Endothelial cell of umbilical vein (primary cell): ENCODE measurements around the gene ARHGAP28.

Experiments
- EZH2 ChIP-seq: IDR thresholded peaks from 2 replicates; pipeline ENCODE4 v1.6.1; 2012; ENCODE audit warnings: borderline replicate concordance, low read depth, mild to moderate bottlenecking, moderate library complexity, low read length, inconsistent platforms; ENCODE audit not compliant: severe bottlenecking
- FOS ChIP-seq: IDR thresholded peaks from 2 replicates; pipeline ENCODE4 v1.6.1; 2011; ENCODE audit warnings: mild to moderate bottlenecking, low read length, moderate library complexity, borderline replicate concordance; ENCODE audit not compliant: insufficient read depth
- MYC ChIP-seq: IDR thresholded peaks from one replicate; pipeline ENCODE4 v1.6.1; 2011; ENCODE audit warnings: mild to moderate bottlenecking, low read depth, low read length
- POLR2A ChIP-seq: IDR thresholded peaks from 2 replicates; pipeline ENCODE4 v1.6.1; 2012; ENCODE audit warnings: low read depth, mild to moderate bottlenecking, control low read depth, low read length
- TF ChIP-seq, protein P1 (sequence below), 2 donors: IDR thresholded peaks; 1 replicate in 1 of 2; 2 replicates in 1 of 2; pipeline ENCODE4 v1.5.1; 2011; ENCODE audit warnings: low read length in 2 of 2, mild to moderate bottlenecking in 2 of 2, moderate library complexity in 2 of 2, control low read depth in 1 of 2, inconsistent platforms in 1 of 2, low read depth in 1 of 2; ENCODE audit not compliant: insufficient read depth in 1 of 2; ENCODE audit errors: extremely low read depth in 1 of 2

- TF ChIP-seq FOS = no peak
- TF ChIP-seq, protein P1, sequence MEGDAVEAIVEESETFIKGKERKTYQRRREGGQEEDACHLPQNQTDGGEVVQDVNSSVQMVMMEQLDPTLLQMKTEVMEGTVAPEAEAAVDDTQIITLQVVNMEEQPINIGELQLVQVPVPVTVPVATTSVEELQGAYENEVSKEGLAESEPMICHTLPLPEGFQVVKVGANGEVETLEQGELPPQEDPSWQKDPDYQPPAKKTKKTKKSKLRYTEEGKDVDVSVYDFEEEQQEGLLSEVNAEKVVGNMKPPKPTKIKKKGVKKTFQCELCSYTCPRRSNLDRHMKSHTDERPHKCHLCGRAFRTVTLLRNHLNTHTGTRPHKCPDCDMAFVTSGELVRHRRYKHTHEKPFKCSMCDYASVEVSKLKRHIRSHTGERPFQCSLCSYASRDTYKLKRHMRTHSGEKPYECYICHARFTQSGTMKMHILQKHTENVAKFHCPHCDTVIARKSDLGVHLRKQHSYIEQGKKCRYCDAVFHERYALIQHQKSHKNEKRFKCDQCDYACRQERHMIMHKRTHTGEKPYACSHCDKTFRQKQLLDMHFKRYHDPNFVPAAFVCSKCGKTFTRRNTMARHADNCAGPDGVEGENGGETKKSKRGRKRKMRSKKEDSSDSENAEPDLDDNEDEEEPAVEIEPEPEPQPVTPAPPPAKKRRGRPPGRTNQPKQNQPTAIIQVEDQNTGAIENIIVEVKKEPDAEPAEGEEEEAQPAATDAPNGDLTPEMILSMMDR (IDR thresholded peaks at IDR 0.05; ENCODE audit: extremely low read depth in 1 of 2, insufficient read depth in 1 of 2, low read depth in 1 of 2, low read length in 2 of 2) = no peak
- no peak for TF ChIP-seq MYC
- TF ChIP-seq EZH2 = no peak
- TF ChIP-seq POLR2A = no peak
Observed at GRCh38 chr18:6877288-6877687, 147.8 kb downstream of the ARHGAP28 start.
